ENCODE data around the gene AP5Z1.

- TF ChIP-seq POLR2A (IDR thresholded peaks at IDR 0.05) = no peak
- TF ChIP-seq EP300 (IDR thresholded peaks at IDR 0.05) = no peak
These were observed 14.5 kb upstream of the AP5Z1 start for GRCh38 chr7:4760952-4761351.

All from suprapubic skin (tissue), 2 donors.